ENCODE data around the gene SNAPC5.

DNA sequence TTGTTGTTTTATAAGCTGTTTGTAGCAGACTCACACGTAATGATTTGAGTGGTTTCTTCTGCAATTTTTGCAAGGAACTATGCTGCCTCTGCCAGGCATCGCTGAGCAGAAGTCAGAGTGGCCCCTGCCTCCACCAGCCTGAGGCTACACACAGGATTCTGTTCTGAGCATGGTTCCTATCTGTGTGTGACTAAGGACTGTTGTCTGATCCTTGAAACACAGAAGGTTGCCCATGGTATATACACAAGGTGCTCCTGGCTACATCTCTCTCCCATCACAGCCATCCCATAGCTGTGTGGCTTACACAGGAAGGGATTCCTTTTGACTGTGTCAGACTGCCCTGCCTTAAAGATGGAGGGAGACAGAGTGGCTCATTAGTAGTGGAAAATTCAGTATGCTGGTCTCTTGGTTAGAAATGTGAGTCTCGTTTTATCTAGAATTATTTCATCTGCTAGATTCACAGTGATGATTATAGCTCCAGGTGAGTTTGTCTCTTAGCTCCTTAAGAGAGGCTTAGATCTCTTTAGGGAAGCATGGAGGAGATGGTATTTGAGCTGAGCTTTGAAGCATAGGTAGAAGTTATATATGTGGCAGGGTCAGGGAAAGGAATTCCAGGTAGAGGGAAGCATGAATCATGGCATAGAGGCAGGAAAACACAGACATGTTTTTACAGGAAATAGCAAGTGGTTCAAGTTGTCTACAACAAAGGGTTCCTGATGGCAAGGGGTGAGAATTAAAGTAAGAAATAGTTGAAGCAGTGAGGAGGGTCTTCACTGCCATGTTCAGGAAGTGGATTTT, 37.5 kb downstream of the SNAPC5 start:
- TF ChIP-seq, protein P1, sequence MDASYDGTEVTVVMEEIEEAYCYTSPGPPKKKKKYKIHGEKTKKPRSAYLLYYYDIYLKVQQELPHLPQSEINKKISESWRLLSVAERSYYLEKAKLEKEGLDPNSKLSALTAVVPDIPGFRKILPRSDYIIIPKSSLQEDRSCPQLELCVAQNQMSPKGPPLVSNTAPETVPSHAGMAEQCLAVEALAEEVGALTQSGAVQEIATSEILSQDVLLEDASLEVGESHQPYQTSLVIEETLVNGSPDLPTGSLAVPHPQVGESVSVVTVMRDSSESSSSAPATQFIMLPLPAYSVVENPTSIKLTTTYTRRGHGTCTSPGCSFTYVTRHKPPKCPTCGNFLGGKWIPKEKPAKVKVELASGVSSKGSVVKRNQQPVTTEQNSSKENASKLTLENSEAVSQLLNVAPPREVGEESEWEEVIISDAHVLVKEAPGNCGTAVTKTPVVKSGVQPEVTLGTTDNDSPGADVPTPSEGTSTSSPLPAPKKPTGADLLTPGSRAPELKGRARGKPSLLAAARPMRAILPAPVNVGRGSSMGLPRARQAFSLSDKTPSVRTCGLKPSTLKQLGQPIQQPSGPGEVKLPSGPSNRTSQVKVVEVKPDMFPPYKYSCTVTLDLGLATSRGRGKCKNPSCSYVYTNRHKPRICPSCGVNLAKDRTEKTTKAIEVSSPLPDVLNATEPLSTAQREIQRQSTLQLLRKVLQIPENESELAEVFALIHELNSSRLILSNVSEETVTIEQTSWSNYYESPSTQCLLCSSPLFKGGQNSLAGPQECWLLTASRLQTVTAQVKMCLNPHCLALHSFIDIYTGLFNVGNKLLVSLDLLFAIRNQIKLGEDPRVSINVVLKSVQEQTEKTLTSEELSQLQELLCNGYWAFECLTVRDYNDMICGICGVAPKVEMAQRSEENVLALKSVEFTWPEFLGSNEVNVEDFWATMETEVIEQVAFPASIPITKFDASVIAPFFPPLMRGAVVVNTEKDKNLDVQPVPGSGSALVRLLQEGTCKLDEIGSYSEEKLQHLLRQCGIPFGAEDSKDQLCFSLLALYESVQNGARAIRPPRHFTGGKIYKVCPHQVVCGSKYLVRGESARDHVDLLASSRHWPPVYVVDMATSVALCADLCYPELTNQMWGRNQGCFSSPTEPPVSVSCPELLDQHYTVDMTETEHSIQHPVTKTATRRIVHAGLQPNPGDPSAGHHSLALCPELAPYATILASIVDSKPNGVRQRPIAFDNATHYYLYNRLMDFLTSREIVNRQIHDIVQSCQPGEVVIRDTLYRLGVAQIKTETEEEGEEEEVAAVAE (CRISPR knock-in tag; IDR thresholded peaks at IDR 0.05; ENCODE audit: borderline replicate concordance): no peak
- no peak for TF ChIP-seq SP1 (IDR thresholded peaks at IDR 0.05)
- no peak for TF ChIP-seq SP1 (CRISPR knock-in tag; IDR thresholded peaks at IDR 0.05)
- no peak for TF ChIP-seq SMC3 (IDR thresholded peaks at IDR 0.05; ENCODE audit: low read length)
- TF ChIP-seq POLR2A (IDR thresholded peaks at IDR 0.05; ENCODE audit: insufficient read depth in 1 of 2, low read depth in 2 of 2, low read length in 2 of 2): no peak
- TF ChIP-seq, protein P2, sequence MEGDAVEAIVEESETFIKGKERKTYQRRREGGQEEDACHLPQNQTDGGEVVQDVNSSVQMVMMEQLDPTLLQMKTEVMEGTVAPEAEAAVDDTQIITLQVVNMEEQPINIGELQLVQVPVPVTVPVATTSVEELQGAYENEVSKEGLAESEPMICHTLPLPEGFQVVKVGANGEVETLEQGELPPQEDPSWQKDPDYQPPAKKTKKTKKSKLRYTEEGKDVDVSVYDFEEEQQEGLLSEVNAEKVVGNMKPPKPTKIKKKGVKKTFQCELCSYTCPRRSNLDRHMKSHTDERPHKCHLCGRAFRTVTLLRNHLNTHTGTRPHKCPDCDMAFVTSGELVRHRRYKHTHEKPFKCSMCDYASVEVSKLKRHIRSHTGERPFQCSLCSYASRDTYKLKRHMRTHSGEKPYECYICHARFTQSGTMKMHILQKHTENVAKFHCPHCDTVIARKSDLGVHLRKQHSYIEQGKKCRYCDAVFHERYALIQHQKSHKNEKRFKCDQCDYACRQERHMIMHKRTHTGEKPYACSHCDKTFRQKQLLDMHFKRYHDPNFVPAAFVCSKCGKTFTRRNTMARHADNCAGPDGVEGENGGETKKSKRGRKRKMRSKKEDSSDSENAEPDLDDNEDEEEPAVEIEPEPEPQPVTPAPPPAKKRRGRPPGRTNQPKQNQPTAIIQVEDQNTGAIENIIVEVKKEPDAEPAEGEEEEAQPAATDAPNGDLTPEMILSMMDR (CRISPR knock-in tag; IDR thresholded peaks at IDR 0.05): no peak
- no peak for TF ChIP-seq ZFP36 (IDR thresholded peaks at IDR 0.05; ENCODE audit: borderline replicate concordance, low read depth, low read length, partially characterized antibody)
- TF ChIP-seq FOXM1 (CRISPR knock-in tag; IDR thresholded peaks at IDR 0.05): no peak
- no peak for TF ChIP-seq BHLHE40 (IDR thresholded peaks at IDR 0.05; ENCODE audit: low read length)
- TF ChIP-seq FOSL1 (CRISPR knock-in tag; IDR thresholded peaks at IDR 0.05; ENCODE audit: borderline replicate concordance): no peak

Data from HepG2 (cell line).